ACHN (cell line): Measurements from ENCODE around the gene SORCS1.
A peak's percentile ranks its signal among the peaks of the same experiment; 100 is the strongest.

Experiments
- DNase-seq: peaks from one replicate; pipeline ENCODE4 v3.0.0-alpha.2; 2015
- in situ Hi-C: cut with HindIII; loops from 2 replicates; pipeline ENCODE4 v1.10.0; 2017; ENCODE audit warnings: low sequenced_read_pairs, low pct_ligation_motif_present, low pct_unique_long_range_greater_than_20kb

The SORCS1 gene

GRCh38 chr10:107163881-107164861 is at the start of gene SORCS1:
Gene SORCS1 (minus strand): TSS chr10:107164706.
- DNase-seq, result no peak
- in situ Hi-C loops, result no loop called here

- DNase-seq, result no peak
- in situ Hi-C loops, result no loop called here
Observed at GRCh38 chr10:107214261-107214660, 49.8 kb upstream of the SORCS1 start.

- in situ Hi-C loops, result no loop called here
- DNase-seq, result no peak
Observed at GRCh38 chr10:107213861-107214260, 49.4 kb upstream of the SORCS1 start.

GRCh38 chr10:107206833-107207232 is 42.3 kb upstream of the SORCS1 start:
- in situ Hi-C loops, result no loop called here
- DNase-seq, result no peak

GRCh38 chr10:107169516-107169915 is 5.0 kb upstream of the SORCS1 start:
- in situ Hi-C loops, result no loop called here
- no peak for DNase-seq

GRCh38 chr10:107168738-107169137 is 4.2 kb upstream of the SORCS1 start:
- no peak for DNase-seq
- in situ Hi-C loops, result no loop called here

- in situ Hi-C loops, result no loop called here
- no peak for DNase-seq
Observed at GRCh38 chr10:107166403-107166802, 1.9 kb upstream of the SORCS1 start.

GRCh38 chr10:107164992-107165391 is 486 bp upstream of the SORCS1 start:
- DNase-seq, result no peak
- in situ Hi-C loops, result no loop called here

GRCh38 chr10:107163076-107163855 is 1.2 kb downstream of the SORCS1 start:
- in situ Hi-C loops, result no loop called here
- no peak for DNase-seq

- DNase-seq, result no peak
- in situ Hi-C loops, result no loop called here
Observed at GRCh38 chr10:107160866-107161265, 3.6 kb downstream of the SORCS1 start.

- DNase-seq, result no peak
- in situ Hi-C loops, result no loop called here
Observed at GRCh38 chr10:107159871-107160270, 4.6 kb downstream of the SORCS1 start.

GRCh38 chr10:107157071-107157470 is 7.4 kb downstream of the SORCS1 start:
- in situ Hi-C loops, result no loop called here
- DNase-seq, result no peak

GRCh38 chr10:107152087-107152486 is 12.4 kb downstream of the SORCS1 start:
- in situ Hi-C loops, result no loop called here
- DNase-seq, result no peak

GRCh38 chr10:107148906-107149305 is 15.6 kb downstream of the SORCS1 start:
- in situ Hi-C loops, result no loop called here
- DNase-seq, result no peak

- in situ Hi-C loops, result no loop called here
- peak; percentile 3 for DNase-seq
Observed at GRCh38 chr10:107144490-107144889, 20.0 kb downstream of the SORCS1 start.

GRCh38 chr10:107141524-107142061 is 22.9 kb downstream of the SORCS1 start:
- in situ Hi-C loops, result no loop called here

GRCh38 chr10:107139237-107139636 is 25.3 kb downstream of the SORCS1 start:
- in situ Hi-C loops, result no loop called here

More at GRCh38 chr10:107141524-107142061, 22.9 kb downstream of the SORCS1 start:
- DNase-seq, result no peak

GRCh38 chr10:107133656-107134055 is 30.9 kb downstream of the SORCS1 start:
- DNase-seq, result no peak
- in situ Hi-C loops, result no loop called here

More at GRCh38 chr10:107139237-107139636, 25.3 kb downstream of the SORCS1 start:
- no peak for DNase-seq

- DNase-seq, result no peak
- in situ Hi-C loops, result no loop called here
Observed at GRCh38 chr10:107129000-107129399, 35.5 kb downstream of the SORCS1 start.
